AG10803 (cell line): ENCODE results near the gene OR51B2.
"Not testable (repeated sequence)": the region's sequence is repeated elsewhere in the genome, so short reads cannot be mapped to it uniquely, and the experiment has no call there.

ENCODE experiments used
- DNase-seq: peaks from one replicate; pipeline ENCODE4 v3.0.0; 2010; ENCODE audit warnings: low read depth
- H3K4me3 ChIP-seq: 2 replicates; pipeline ENCODE4 v1.5.1; 2011; ENCODE audit warnings: mild to moderate bottlenecking, low read length, control low read depth
- CTCF ChIP-seq: conservative IDR thresholded peaks from 2 replicates; pipeline ENCODE4 v1.5.1; 2011; ENCODE audit warnings: mild to moderate bottlenecking, low read length, control low read depth, inconsistent platforms

The OR51B2 gene

GRCh38 chr11:5363679-5364078 lies 39.6 kb upstream of the OR51B2 start:
- TF ChIP-seq CTCF, result no peak
- no peak overlapping the region for H3K4me3 ChIP-seq
- no peak for DNase-seq

- TF ChIP-seq CTCF, result no peak
- no peak overlapping the region for H3K4me3 ChIP-seq
- no peak for DNase-seq
Measured at GRCh38 chr11:5362017-5362625, 38.0 kb upstream of the OR51B2 start.

- H3K4me3 ChIP-seq, DNase-seq: not testable (repeated sequence)
Measured at GRCh38 chr11:5356031-5356430, 31.9 kb upstream of the OR51B2 start.

GRCh38 chr11:5351208-5351607 lies 27.1 kb upstream of the OR51B2 start, which contains the start of gene OR51B6:
Gene OR51B6 (plus strand): TSS chr11:5351508. CDS start chr11:5351508, 0 bp downstream.
- no peak within 1 kb of the TSS for H3K4me3 ChIP-seq
- TF ChIP-seq CTCF, result no peak
- no peak for DNase-seq

GRCh38 chr11:5349550-5349949 lies 25.5 kb upstream of the OR51B2 start:
- no peak for TF ChIP-seq CTCF
- DNase-seq, result no peak

GRCh38 chr11:5348551-5349194 lies 24.6 kb upstream of the OR51B2 start:
- no peak overlapping the region for H3K4me3 ChIP-seq
- TF ChIP-seq CTCF, result no peak
- DNase-seq, result no peak

More at GRCh38 chr11:5349550-5349949, 25.5 kb upstream of the OR51B2 start:
- no peak overlapping the region for H3K4me3 ChIP-seq

- DNase-seq, result no peak
- TF ChIP-seq CTCF, result no peak
- H3K4me3 ChIP-seq, result no peak overlapping the region
Measured at GRCh38 chr11:5345831-5346230, 21.7 kb upstream of the OR51B2 start.
